HUES48 (cell line): ENCODE results near the gene ANKRD20A1.
"Not testable (repeated sequence)": the region's sequence is repeated elsewhere in the genome, so short reads cannot be mapped to it uniquely, and the experiment has no call there.

Experiments
- H3K27ac ChIP-seq: one replicate; pipeline ENCODE4 v1.7.0; 2013; ENCODE audit warnings: low read depth, low read length, inconsistent platforms
- H3K27me3 ChIP-seq: 2 replicates; pipeline ENCODE4 v1.6.1; 2013; ENCODE audit warnings: mild to moderate bottlenecking, low read length; ENCODE audit not compliant: control insufficient read depth, insufficient read depth
- H3K36me3 ChIP-seq: 2 replicates; pipeline ENCODE4 v1.6.1; 2013; ENCODE audit warnings: low read length; ENCODE audit not compliant: control insufficient read depth, insufficient read depth
- H3K4me1 ChIP-seq: 2 replicates; pipeline ENCODE4 v1.6.1; 2013; ENCODE audit warnings: mild to moderate bottlenecking, low read length; ENCODE audit not compliant: control insufficient read depth, insufficient read depth
- H3K4me3 ChIP-seq: 2 replicates; pipeline ENCODE4 v1.5.1; 2013; ENCODE audit warnings: mild to moderate bottlenecking, low read depth, low read length
- H3K9ac ChIP-seq: 2 replicates; pipeline ENCODE4 v1.6.1; 2013; ENCODE audit warnings: mild to moderate bottlenecking, low read depth, low read length, moderate library complexity
- H3K9me3 ChIP-seq: 2 replicates; pipeline ENCODE4 v1.6.1; 2013; ENCODE audit warnings: low read length; ENCODE audit not compliant: control insufficient read depth, insufficient read depth

The ANKRD20A1 gene

GRCh38 chr9:67858871-67859270, at the start of gene ANKRD20A1:
Gene ANKRD20A1 (plus strand): TSS chr9:67858931. CDS start chr9:67859427, 496 bp downstream.
- H3K27ac ChIP-seq, H3K36me3 ChIP-seq, H3K9ac ChIP-seq, H3K9me3 ChIP-seq, H3K4me3 ChIP-seq, H3K27me3 ChIP-seq, H3K4me1 ChIP-seq: not testable (repeated sequence)

- H3K9me3 ChIP-seq, H3K27ac ChIP-seq, H3K4me3 ChIP-seq, H3K9ac ChIP-seq, H3K36me3 ChIP-seq, H3K27me3 ChIP-seq, H3K4me1 ChIP-seq: not testable (repeated sequence)
Measured at GRCh38 chr9:67832088-67832487, 26.6 kb upstream of the ANKRD20A1 start.
